NCI-H510A treated with DMSO at 0.1 percent for 48 hours (cell line): ENCODE data around the gene CRYBG3.

Experiments used
- DNase-seq: peaks from one replicate; lab custom pipeline; 2025; lab: John Stamatoyannopoulos, UW

Gene CRYBG3

DNA sequence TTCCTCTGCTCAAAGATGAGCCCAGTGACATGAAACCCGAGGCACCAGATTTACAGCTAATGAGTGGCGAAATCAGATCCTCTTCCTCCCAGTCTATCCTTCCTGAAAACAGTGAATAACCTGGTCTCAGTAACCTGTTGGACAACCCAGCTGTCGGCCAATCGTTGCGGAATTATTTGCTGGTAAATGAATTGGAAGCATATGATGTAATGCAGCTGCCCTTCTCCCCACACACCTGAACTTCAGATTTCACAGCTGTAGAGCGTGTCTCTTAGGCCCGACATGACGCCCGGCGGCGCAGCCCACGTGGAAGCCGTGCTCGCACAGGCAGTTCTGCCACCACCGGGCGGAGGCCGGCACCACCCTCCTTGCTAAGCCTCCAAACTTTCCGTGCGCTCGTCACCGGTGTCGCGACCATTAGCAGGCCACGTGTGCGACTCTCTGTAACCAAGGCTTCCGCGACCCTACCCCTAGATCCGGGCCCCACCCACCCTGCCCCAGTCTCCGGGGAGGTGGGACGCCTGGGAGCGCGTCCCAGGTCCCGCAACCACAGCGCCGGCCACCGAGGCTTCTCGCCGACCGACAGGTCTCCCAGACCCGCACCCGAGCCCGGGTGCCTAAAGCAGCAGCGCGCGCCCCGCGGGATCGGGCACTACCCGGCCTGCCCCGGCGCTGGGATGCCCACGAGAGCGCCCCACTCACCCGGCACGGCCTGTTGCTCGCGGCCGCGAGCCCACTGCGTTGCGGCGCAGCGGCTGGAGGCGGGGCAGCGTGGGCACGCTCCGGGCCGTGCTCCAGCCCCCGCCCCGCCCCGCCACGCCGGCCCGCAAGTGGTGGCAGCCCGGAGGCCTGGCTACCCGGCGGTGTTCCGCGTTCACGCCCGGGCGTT is 150.1 kb downstream of the CRYBG3 start, which contains the start of gene RIOX2:
Gene RIOX2, minus strand, starts transcription at position 753 of the 889 bp plus-strand sequence. CDS start 4,838 bp downstream, outside the sequence.
- peak; percentile 28 for DNase-seq

DNA sequence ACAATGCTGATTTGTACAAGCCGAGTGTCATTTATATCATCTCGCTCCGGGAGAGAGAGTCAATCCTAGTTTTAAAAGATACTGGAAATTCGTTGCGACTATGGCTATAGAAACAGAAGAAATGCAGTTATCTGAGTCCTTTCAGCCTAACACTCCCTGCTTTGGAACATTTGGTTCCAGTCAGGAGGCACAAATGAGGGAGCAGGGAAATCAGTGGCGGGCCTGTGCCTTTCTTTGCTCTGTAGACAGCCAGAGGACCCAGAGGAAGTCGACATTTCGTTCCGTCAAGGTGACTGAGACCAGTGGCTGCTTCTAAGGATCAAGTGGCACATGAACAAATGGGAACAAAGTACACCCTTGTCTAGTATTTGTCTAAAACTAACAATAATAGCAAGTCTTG is 151.2 kb downstream of the CRYBG3 start:
- DNase-seq, result no peak

DNA sequence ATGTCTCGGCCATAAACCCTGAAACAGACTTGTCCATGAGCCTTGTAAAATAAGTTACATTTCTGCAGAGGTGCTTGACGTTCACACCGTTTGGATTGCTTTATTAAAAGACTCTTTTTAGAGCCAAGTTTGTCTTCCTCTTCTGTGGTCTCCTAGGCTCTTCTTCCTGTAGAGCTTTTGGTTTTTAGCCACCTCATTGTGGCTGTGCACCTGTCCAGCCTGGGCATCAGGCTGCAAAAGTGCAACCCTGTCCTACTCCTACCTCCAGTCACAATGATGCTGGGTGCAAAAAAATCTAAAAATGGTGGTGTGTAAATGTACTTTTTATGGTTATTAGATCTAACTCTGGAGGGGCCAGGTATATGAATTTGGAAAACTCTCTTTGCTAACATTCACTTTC is 153.2 kb downstream of the CRYBG3 start:
- no peak for DNase-seq

DNA sequence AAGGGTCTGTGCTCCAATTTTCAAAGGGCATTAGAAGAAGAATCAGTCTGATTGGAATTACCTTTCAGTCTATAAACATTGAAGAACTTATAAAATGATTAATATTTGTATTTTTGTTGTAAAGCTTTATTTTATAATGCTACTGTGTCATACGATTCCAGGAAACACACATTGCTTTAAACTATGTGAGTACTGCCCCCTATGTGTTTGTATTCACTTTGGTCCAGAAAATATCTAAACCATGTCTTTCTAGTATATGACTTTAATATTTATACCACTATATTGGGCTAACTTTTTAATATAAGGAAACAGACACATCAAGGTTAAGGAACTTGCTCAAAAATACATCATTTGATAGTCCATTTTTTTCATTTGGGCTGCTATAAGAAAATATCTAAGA is 153.7 kb downstream of the CRYBG3 start:
- no peak for DNase-seq

DNA sequence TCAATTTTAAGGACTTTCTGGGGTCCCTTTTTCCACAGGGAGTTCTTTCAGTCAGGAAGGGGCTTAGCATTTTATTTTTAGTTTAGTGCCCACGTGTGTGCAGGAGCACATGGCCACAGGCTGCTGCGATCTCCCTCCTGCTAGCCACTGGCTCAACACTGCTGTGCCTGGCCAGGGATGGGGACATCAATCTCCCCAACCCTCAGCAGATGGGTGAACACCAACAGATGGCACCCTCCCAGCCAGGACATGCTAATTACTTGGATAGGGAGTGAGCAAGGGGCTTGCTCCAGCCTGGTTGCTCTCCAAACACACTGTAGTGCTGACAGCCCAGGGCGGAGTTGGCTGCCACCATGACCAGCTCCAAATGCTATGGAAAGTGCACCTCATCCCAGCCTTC is 157.8 kb downstream of the CRYBG3 start:
- DNase-seq, result no peak

DNA sequence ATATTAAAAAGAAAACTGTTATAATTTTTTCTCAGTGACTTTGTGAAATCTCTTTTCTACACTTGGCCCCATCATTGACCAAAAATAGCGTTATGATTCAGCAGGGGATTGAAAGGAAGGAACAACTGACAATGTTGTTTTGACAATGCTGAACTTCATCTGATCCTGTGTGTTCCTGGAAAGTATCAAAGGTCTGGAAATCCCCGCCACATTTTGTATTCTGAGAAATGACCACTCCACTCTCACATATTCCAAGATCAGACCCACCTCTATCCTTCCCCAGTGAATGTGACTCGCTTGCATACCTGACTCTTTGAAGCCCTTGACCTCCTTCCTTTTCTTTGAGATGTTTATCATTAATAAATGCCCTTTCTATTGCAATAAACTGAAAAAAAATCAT is 160.1 kb downstream of the CRYBG3 start:
- DNase-seq, result no peak

DNA sequence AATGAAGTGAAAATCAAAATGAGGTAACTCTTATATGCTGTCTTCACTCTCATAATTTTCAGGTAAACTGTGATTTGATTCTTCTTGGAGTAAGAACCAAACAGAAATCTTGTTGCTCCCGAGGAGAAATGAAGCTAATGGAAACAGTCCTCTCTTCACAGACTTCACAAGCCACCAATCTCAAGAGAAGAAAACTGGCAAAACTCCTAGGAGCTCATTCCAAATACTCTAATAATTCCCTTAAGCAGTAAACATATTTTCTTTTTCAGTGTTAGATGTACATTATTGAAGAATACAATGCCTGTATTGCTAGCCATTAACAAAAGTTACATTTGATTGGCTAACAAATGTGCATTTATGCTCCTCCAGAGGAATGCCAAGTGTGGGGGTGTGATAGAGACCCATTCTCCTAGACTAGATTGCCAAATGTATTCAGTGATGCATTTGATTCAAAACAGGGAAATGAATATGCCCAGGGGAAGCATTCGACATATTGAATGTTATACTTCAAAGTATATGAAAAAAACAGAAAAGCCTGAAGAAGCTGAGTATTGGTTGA is 162.2 kb downstream of the CRYBG3 start:
- no peak for DNase-seq

DNA sequence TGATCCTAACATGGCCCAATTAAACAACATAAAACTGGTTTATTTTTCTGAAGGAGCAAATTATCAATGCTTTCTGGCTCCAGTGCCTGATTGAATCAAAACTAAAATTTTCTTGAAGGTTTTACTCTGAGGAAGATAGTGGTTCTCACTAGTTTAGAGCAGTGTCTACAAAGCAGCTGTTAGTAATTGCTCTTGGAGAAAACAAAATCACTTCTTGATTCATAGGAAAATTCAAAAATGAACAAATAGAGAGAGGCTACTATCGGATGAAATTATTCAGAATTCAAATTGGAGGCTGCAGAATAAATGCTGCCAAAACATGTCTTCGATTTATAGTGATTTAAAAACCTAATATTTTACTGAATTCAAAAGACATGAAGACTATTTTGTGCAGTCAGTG is 165.5 kb downstream of the CRYBG3 start:
- no peak for DNase-seq

DNA sequence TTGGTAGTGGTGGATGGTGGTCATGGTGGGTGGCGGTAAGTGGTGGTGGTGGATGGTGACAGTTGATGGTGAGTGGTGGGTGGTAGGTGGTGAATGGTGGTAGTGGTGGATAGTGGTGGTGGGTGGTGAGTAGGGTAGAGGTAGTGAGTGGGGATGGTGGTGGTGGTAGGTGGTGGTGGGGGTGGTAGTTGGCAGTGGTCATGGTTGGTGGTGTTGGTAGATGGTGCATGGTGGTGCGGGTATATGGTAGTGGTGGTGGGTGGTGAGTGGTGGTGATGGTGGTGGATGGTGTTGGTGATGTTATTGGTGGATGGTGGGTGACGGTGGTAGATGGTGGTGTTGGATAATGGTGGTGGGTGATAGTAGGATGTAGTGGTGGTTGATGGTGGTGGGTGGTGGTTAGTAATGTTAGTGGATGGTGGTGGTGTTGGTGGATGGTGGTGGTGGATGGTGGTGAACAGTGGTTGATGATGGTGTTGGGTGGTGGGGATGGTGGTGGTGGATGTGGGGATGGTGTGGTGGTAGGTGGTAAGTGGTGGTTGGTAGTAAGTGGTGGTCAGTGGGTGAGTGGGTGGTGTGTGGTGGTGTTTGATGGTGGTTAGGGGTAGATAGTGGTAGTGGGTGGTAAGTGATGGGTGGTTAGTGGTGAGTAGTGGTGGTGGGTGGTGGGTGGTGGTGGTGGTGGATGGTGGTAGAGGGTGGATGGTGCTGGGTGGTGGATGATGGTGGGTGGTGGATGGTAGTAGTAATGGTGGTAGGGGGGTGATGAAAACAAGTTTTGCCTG is 167.2 kb downstream of the CRYBG3 start:
- DNase-seq, result no peak

DNA sequence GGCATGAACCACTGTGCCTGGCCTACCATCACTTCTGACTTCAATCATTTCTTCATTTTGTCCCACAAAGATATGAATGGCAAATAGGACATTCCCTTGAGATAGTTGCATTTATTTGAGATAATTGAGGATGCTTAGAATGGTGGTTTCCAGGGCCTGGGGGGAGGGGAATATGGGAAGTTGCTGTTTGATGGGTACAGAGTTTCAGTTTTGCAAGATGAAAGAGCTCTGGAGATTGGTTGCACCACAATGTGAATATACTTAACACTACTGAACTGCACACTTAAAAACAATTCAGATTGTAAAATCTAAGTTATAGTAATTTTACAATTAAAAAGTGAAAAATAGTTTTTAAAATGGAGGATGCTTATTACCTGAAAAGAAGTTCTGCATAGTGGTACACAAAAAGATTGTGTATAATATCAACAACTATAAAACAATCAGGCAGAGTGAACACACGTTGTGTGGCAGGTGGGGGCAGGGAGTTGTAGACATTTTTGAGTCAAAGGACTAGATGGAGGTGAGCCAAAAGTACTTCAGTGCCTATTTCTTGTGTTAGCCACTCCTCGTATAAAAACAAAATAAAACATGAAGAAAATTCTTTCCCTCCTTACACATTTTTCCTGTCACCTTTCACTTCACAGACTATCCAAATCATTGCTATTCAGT is 168.9 kb downstream of the CRYBG3 start:
- DNase-seq, result no peak

DNA sequence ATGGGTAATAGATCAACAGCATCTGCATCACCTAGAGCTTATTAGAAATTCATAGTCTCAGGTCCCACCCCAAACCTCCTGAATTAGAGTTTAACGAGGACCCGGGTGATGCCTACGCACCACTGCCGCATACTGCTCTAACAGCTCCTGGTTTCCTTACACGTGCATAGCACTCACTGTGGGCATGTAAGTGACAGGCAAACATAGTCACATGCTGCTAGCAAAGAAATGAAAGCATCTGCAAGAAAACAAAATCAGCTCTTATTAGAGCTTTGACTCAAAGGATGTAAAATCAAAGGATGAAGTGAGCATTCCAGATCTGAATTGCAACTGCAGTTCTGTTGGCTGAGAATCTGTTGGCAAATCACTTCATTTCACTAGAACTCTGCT is 169.5 kb downstream of the CRYBG3 start:
- no peak for DNase-seq

DNA sequence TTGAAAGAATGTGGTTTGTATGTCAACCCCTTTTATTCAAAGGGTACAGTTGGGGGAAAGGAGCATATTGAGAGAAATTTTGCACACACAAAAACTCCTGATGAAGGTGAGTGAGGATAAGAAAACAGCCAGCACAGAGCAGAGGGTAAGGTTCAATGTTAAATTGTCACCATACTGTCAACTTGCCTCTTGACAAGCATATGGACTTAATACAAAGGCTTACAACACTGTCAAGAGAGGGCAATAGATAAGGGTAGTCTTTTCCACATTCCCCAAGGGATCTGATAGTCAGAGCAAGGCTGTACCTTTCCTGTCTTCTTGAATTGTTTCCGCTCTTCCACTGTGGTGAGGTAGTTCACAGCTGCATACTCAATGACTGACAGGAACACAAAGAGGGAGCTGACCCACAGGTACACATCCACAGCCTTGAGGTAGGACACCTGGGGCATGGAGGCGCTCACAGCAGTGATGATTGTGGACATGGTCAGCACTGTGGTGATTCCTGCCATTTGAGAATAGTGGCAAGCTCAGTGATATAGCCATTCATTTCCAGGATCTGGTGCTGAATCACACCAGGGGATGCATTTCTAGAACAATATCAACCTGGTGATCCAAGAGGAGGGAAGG is 170.8 kb downstream of the CRYBG3 start:
- no peak for DNase-seq

DNA sequence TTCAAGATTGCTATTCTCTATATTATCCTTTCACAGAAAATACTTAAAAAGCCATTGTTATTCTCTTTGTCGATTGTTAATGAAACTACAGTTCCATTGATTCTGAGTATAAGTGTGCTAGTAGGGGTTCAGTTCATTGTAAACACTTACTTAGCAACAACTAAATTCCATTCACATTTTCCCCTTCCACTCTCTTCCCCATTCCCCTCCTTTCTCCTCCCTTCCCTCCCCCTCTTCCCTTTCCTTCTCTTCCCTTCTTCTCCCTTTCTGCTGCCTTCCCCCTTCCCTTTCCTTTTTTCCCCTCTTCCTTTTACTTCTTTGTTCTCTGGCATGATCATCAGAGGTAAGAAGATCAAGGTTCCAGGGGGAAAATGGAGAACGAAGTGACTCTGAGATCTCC is 171.7 kb downstream of the CRYBG3 start:
- DNase-seq, result no peak

DNA sequence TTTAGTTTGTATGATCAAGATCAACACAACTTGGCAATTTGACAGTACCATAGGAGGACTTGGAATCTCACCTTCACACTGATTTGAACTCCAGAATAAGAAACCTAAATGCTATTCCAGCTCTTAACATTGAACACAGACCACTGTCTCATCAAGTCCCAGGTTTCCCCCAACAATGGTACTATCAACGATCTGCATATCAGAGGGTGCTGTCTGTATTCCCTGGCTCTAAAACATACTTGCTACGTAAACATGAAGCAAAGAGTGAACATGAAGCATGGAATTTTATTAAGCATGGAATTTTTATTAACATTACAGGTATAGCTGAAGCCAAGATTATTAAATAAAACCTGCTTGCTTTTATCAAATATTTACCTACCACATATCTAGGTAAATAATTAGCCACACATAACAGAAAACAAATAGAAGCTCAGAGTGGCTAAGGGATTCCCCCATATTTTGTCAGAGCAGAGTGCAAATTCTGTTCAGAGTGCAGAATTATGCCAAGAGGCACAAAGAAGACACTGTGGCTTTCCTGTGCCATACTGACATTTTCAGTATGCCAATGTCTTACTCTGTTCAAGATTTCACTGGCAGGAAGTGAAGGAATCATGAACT is 172.6 kb downstream of the CRYBG3 start:
- no peak for DNase-seq
